SU-DHL-6 (cell line): ENCODE results near the gene PARN.

Experiments
- CTCF ChIP-seq: fragments of 200-600 bp; sonication (generic); IDR thresholded peaks from one replicate; pipeline ENCODE4 v1.5.1; 2017; ENCODE audit warnings: antibody characterized with exemption, mild to moderate bottlenecking, low read length, moderate library complexity; ENCODE audit not compliant: insufficient read depth, poor library complexity, severe bottlenecking
- EZH2phosphoT487 ChIP-seq: fragments of 200-600 bp; sonication (generic), shearing (Covaris generic); conservative IDR thresholded peaks from 2 replicates; pipeline ENCODE4 v1.6.1; 2018; ENCODE audit warnings: mild to moderate bottlenecking, antibody characterized with exemption, low read length, moderate library complexity, mixed read lengths

- TF ChIP-seq CTCF = no peak
- no peak for TF ChIP-seq EZH2phosphoT487
These were observed 64.4 kb downstream of the PARN start for GRCh38 chr16:14565688-14566025.
